Ovary (tissue), 9 donors: Measurements from ENCODE around the gene PGF. TPM values are rescaled to one million over a fixed set of nuclear protein-coding genes. Genes with fewer than 3 reads are reported as not detected.

ENCODE experiments used
- DNase-seq, 5 donors: peaks; one replicate each; pipeline ENCODE4 v3.0.0-alpha.2; 2019 to 2020
- H3K27ac ChIP-seq, 2 donors: fragments of 200-600 bp; one replicate each; pipeline versions ENCODE4 v1.5.1 to v1.8.0; 2019 to 2022
- H3K27me3 ChIP-seq: fragments of 200-600 bp; one replicate; pipeline ENCODE4 v1.8.0; 2022
- H3K36me3 ChIP-seq: fragments of 200-600 bp; sonication (generic); one replicate; pipeline ENCODE4 v1.5.1; 2019
- H3K4me1 ChIP-seq: one replicate; pipeline ENCODE4 v1.8.1; 2013; ENCODE audit warnings: mild to moderate bottlenecking, moderate library complexity; ENCODE audit not compliant: insufficient read depth
- H3K4me3 ChIP-seq: fragments of 200-600 bp; sonication (generic); one replicate; pipeline ENCODE4 v1.5.1; 2017
- H3K9me3 ChIP-seq, 2 donors: fragments of 200-600 bp in 1 of 2; sonication (generic) in 1 of 2; one replicate each; pipeline versions ENCODE4 v1.5.1 to v1.8.1; 2013 to 2019; ENCODE audit warnings: mild to moderate bottlenecking in 1 of 2, moderate library complexity in 1 of 2
- EP300 ChIP-seq: sonication (generic); formaldehyde crosslinking; IDR thresholded peaks from one replicate; pipeline ENCODE4 v1.6.1; 2017; ENCODE audit warnings: antibody characterized with exemption
- POLR2A ChIP-seq: fragments of 450-650 bp; IDR thresholded peaks from one replicate; pipeline ENCODE4 v1.6.1; 2017; ENCODE audit warnings: antibody characterized with exemption, mild to moderate bottlenecking, moderate library complexity
- WGBS, 3 donors: extraction: QIAGEN DNeasy Blood & Tissue Kit in 1 of 3; methylation state at CpG; one replicate each; pipeline versions ENCODE4 v1.1.5 to v1.1.7; 2013 to 2017; 5-methylcytosine and 5-hydroxymethylcytosine counted together
- intact Hi-C, 4 donors: fragments of 100-400 bp; cut with DNase I; formaldehyde crosslinking; loops; one replicate each; pipeline versions ENCODE4 v1.11.0 to v1.15.1; 2022 to 2023
- polyA plus RNA-seq, 2 donors: library from polyadenylated mRNA; stranded (reverse); fragments of 200-250 nt in 1 of 2; fragments of 350-450 nt in 1 of 2; fragmentation: Illumina TruSeq in 1 of 2; extraction: RNeasy Lipid Tissue Mini Kit (QIAGEN cat#74804) in 1 of 2; gene quantifications; one replicate each; pipeline ENCODE4 v1.2.3, GENCODE V29; 2013 to 2014
- total RNA-seq, 7 donors: library from RNA; depleted of rRNA in 2 of 7; stranded (reverse); fragments of >200 nt in 2 of 7; fragmentation: NEBNext Ultra II Directional in 3 of 7; extraction: Animal tissue kit (Norgen Biotek cat#: 25700) in 3 of 7; gene quantifications; one replicate each; pipeline versions ENCODE4 v1.1.0 to v1.2.4, GENCODE V29; 2016 to 2023
- TF ChIP-seq, protein P1 (sequence below), 3 donors: fragments of 450-650 bp in 2 of 3; fragments of 200-600 bp in 1 of 3; IDR thresholded peaks; one replicate each; pipeline versions ENCODE4 v1.5.1 to v1.8.0; 2016 to 2022; ENCODE audit warnings: antibody characterized with exemption in 3 of 3, mild to moderate bottlenecking in 1 of 3
- donor health status: DM: no; HTN: no; CAD: no; lungs with moderate emphysema.
- donor health status: DM: no; HTN: no; CAD: no.
- donor health status: Bipolar disorder and iron deficiency.
- donor health status: DM: yes; HTN: yes; CAD: no.
- donor health status: DM: no; HTN: no; CAD: no.
- donor health status: DM: yes; HTN: yes; CAD: no.

PGF gene
- total and polyA plus RNA-seq, 9 donors, result 1.8 to 14.0 (median 4.2) TPM; not detected in 1

DNA sequence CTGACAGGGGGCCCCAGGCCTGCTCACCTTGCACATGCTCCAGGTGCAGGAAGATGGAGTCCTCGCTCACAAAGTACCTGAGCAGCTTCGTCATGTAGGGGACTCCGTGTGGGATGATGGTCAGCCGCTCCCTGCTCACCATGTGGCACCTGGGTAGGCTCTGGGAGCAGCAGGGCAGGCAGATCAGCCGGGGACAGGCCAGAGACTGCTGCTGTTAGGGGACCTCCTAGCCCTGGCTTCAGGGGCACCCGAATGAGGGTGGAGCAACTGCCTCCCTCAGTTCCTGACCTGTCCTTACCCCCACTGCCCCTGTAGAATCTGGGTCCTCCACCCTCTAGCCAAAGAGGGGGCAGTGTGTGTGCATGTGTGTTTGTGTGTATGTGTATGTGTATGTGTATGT, 44.2 kb downstream of the PGF start:
- Histone ChIP-seq H3K36me3 (no peaks in the 10 kb centered on the region), H3K4me3 (no peak overlapping the region), H3K27ac (no peak overlapping the region), H3K4me1 (no peaks in the 10 kb centered on the region), H3K27me3 (no peaks in the 10 kb centered on the region), H3K9me3 (no peaks in the 10 kb centered on the region)
- TF ChIP-seq, protein P1, sequence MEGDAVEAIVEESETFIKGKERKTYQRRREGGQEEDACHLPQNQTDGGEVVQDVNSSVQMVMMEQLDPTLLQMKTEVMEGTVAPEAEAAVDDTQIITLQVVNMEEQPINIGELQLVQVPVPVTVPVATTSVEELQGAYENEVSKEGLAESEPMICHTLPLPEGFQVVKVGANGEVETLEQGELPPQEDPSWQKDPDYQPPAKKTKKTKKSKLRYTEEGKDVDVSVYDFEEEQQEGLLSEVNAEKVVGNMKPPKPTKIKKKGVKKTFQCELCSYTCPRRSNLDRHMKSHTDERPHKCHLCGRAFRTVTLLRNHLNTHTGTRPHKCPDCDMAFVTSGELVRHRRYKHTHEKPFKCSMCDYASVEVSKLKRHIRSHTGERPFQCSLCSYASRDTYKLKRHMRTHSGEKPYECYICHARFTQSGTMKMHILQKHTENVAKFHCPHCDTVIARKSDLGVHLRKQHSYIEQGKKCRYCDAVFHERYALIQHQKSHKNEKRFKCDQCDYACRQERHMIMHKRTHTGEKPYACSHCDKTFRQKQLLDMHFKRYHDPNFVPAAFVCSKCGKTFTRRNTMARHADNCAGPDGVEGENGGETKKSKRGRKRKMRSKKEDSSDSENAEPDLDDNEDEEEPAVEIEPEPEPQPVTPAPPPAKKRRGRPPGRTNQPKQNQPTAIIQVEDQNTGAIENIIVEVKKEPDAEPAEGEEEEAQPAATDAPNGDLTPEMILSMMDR (IDR thresholded peaks at IDR 0.05), result no peak
- no peak for TF ChIP-seq EP300
- TF ChIP-seq POLR2A, result no peak
- 91 to 94% (median 93%) methylated on average over 3 to 6 of the region's 6 CpGs for WGBS, 3 donors
- DNase-seq, result no peak
- intact Hi-C loops, result loop anchor here (5.0 to 10.0 kb wide), 2 partner anchors 174 to 176 kb away; no protein-coding TSS in a partner anchor

DNA sequence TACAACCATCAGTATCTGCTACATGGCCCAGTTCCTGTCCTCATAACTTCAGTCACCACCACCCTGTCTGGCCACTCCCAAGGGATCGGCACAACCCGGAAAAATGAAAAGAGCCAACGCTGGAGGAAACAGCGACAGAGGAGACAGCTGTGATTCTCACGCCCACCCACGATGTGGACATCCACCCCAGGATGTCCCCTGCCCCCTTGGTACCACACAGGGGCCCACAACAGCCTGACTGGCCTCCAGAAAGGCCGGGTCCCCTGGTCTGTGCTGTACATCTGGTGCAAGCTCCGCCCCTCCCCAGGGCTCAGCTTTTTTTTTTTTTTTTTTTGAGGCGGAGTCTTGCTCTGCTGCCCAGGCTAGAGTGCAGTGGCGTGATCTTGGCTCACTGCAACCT, 44.8 kb downstream of the PGF start:
- Histone ChIP-seq H3K27me3 (no peaks in the 10 kb centered on the region), H3K9me3 (no peaks in the 10 kb centered on the region), H3K27ac (no peak overlapping the region), H3K4me3 (no peak overlapping the region), H3K36me3 (no peaks in the 10 kb centered on the region), H3K4me1 (no peaks in the 10 kb centered on the region)
- WGBS, 3 donors, result 67 to 83% (median 79%) methylated on average over 10 of the region's 10 CpGs
- intact Hi-C loops, result loop anchor here (5.0 to 10.0 kb wide), 2 partner anchors 174 to 177 kb away; no protein-coding TSS in a partner anchor
- DNase-seq, result no peak
- TF ChIP-seq POLR2A (no peak), EP300 (no peak)
- TF ChIP-seq, protein P1 (IDR thresholded peaks at IDR 0.05), result no peak

- DNase-seq, result peak in 1 of 5 donors; percentile 15
- Histone ChIP-seq H3K4me3 (no peak overlapping the region), H3K27ac (no peak overlapping the region), H3K27me3 (no peaks in the 10 kb centered on the region), H3K4me1 (no peaks in the 10 kb centered on the region), H3K9me3 (no peaks in the 10 kb centered on the region), H3K36me3 (no peaks in the 10 kb centered on the region)
- 86 to 88% (median 87%) methylated on average over 10 of the region's 10 CpGs for WGBS, 3 donors
- intact Hi-C loops, result loop anchor here (5.0 to 10.0 kb wide), 4 partner anchors 48 to 545 kb away; no protein-coding TSS in a partner anchor
- TF ChIP-seq, protein P1 (IDR thresholded peaks at IDR 0.05), result no peak
- no peak for TF ChIP-seq EP300
- TF ChIP-seq POLR2A, result no peak
Observed at GRCh38 chr14:74909911-74910310, 45.5 kb downstream of the PGF start.

- Histone ChIP-seq H3K27me3 (no peaks in the 10 kb centered on the region), H3K9me3 (no peaks in the 10 kb centered on the region), H3K27ac (no peak overlapping the region), H3K4me1 (no peaks in the 10 kb centered on the region), H3K36me3 (no peaks in the 10 kb centered on the region), H3K4me3 (no peak overlapping the region)
- intact Hi-C loops, result loop anchor here in 1 of 4 donors (5.0 to 10.0 kb wide), 2 partner anchors 47 to 545 kb away; no protein-coding TSS in a partner anchor
- no peak for DNase-seq
- WGBS, 3 donors, result 87% methylated on average over 13 to 14 of the region's 14 CpGs
- TF ChIP-seq EP300 (no peak), POLR2A (no peak)
- TF ChIP-seq, protein P1 (IDR thresholded peaks at IDR 0.05), result no peak
Observed at GRCh38 chr14:74909501-74909900, 45.9 kb downstream of the PGF start.
